A375 (cell line): ENCODE results near the gene CCDC6. TPM values are rescaled to one million over a fixed set of nuclear protein-coding genes. Genes with fewer than 3 reads are reported as not detected.

Experiments
- total RNA-seq: library from RNA; depleted of rRNA; stranded (reverse); fragments of >200 nt; shearing (Covaris generic); gene quantifications from 2 replicates; pipeline ENCODE4 v1.2.3, GENCODE V29; 2014; rRNA removed

The CCDC6 gene
- 10.3 and 10.5 TPM in 2 replicates for total RNA-seq

GRCh38 chr10:59906417-59907202 lies at the start of gene CCDC6:
Gene CCDC6 (minus strand): TSS chr10:59906556. CDS start chr10:59906424, 132 bp downstream.

GRCh38 chr10:59753267-59753666 lies 153.1 kb downstream of the CCDC6 start, which contains the start of gene MRLN:
Gene MRLN (minus strand): TSS chr10:59753455.

Other genes starting within 250 kb of the CCDC6 start
- 0.87 and 1.1 TPM in 2 replicates for gene SLC16A9, start 196.7 kb downstream of the CCDC6 start, total RNA-seq
- gene MRLN, start 153.1 kb downstream of the CCDC6 start, total RNA-seq, result not detected in 2 replicates